GM19395 (cell line): ENCODE results near the gene PBX2.
"Not testable (repeated sequence)": the region's sequence is repeated elsewhere in the genome, so short reads cannot be mapped to it uniquely, and the experiment has no call there.

Experiments
- ATAC-seq: cut with Tn5 transposase; IDR thresholded peaks from one replicate; pipeline ENCODE4 v1.9.1; 2021; ENCODE audit warnings: mild to moderate bottlenecking, moderate library complexity; ENCODE audit not compliant: unreplicated experiment

Gene PBX2

GRCh38 chr6:32190054-32190851, at the start of gene PBX2:
TSS of gene PBX2 (minus strand) at chr6:32190202. CDS start at chr6:32189915, 287 bp downstream.
- ATAC-seq, result no peak

GRCh38 chr6:32239462-32239861, 49.5 kb upstream of the PBX2 start:
- ATAC-seq, result no peak

- no peak for ATAC-seq
These were observed 44.9 kb upstream of the PBX2 start for GRCh38 chr6:32234934-32235333.

GRCh38 chr6:32226434-32226833, 36.4 kb upstream of the PBX2 start:
- ATAC-seq, result no peak

- no peak for ATAC-seq
These were observed 34.7 kb upstream of the PBX2 start for GRCh38 chr6:32224696-32225095.

- ATAC-seq, result no peak
These were observed 33.5 kb upstream of the PBX2 start, which contains the start of gene NOTCH4 for GRCh38 chr6:32223258-32224235. TSS of gene NOTCH4 (minus strand) at chr6:32224067. CDS start at chr6:32223928, 139 bp downstream.

- ATAC-seq, result no peak
These were observed 32.6 kb upstream of the PBX2 start for GRCh38 chr6:32222333-32223230.

- no peak for ATAC-seq
These were observed 30.0 kb upstream of the PBX2 start for GRCh38 chr6:32220021-32220420.

GRCh38 chr6:32218167-32218566, 28.2 kb upstream of the PBX2 start:
- ATAC-seq, result no peak

- no peak for ATAC-seq
These were observed 27.0 kb upstream of the PBX2 start for GRCh38 chr6:32216998-32217397.

GRCh38 chr6:32216285-32216684, 26.3 kb upstream of the PBX2 start:
- no peak for ATAC-seq

GRCh38 chr6:32215617-32216016, 25.6 kb upstream of the PBX2 start:
- no peak for ATAC-seq

GRCh38 chr6:32214126-32214525, 24.1 kb upstream of the PBX2 start:
- no peak for ATAC-seq

- ATAC-seq, result no peak
These were observed 23.6 kb upstream of the PBX2 start for GRCh38 chr6:32213649-32214048.

- ATAC-seq, result no peak
These were observed 22.2 kb upstream of the PBX2 start for GRCh38 chr6:32212076-32212760.

GRCh38 chr6:32211432-32211831, 21.4 kb upstream of the PBX2 start:
- ATAC-seq, result not testable (repeated sequence)

GRCh38 chr6:32210191-32210601, 20.2 kb upstream of the PBX2 start:
- no peak for ATAC-seq

- ATAC-seq, result no peak
These were observed 19.0 kb upstream of the PBX2 start for GRCh38 chr6:32208996-32209395.

- no peak for ATAC-seq
These were observed 14.3 kb upstream of the PBX2 start for GRCh38 chr6:32204268-32204715.
